Heart right ventricle (tissue), 16 donors: ENCODE measurements around the gene PREX1. TPM values are rescaled to one million over a fixed set of nuclear protein-coding genes. Genes with fewer than 3 reads are reported as not detected.

Experiments used
- ATAC-seq, 8 donors: fragments of 200-7000 bp; cut with Tn5 transposase; one replicate each; pipeline ENCODE4 v1.9.1; 2020; ENCODE audit warnings: mild to moderate bottlenecking in 8 of 8, moderate library complexity in 8 of 8, moderate number of reproducible peaks in 1 of 8
- DNase-seq, 2 donors: peaks; one replicate each; pipeline ENCODE4 v3.0.0-alpha.2; 2020
- H3K27ac ChIP-seq, 10 donors: fragments of 200-600 bp; sonication (generic) in 2 of 10; one replicate each; pipeline versions ENCODE4 v1.5.0 to v1.8.0; 2020 to 2022; ENCODE audit warnings: mild to moderate bottlenecking in 3 of 10
- H3K27me3 ChIP-seq, 7 donors: fragments of 200-600 bp; one replicate each; pipeline ENCODE4 v1.8.0; 2021 to 2022; ENCODE audit warnings: mild to moderate bottlenecking in 2 of 7
- H3K36me3 ChIP-seq, 9 donors: fragments of 200-600 bp; sonication (generic) in 1 of 9; one replicate each; pipeline versions ENCODE4 v1.5.0 to v1.8.0; 2020 to 2022; ENCODE audit warnings: mild to moderate bottlenecking in 2 of 9
- H3K4me1 ChIP-seq, 9 donors: fragments of 200-600 bp; sonication (generic) in 1 of 9; one replicate each; pipeline versions ENCODE4 v1.5.0 to v1.8.0; 2020 to 2022; ENCODE audit warnings: mild to moderate bottlenecking in 4 of 9
- H3K4me3 ChIP-seq, 10 donors: fragments of 200-600 bp; sonication (generic) in 2 of 10; one replicate each; pipeline versions ENCODE4 v1.5.0 to v1.8.0; 2020 to 2022; ENCODE audit warnings: mild to moderate bottlenecking in 7 of 10, moderate library complexity in 2 of 10
- H3K9me3 ChIP-seq, 11 donors: fragments of 200-600 bp in 10 of 11; sonication (generic) in 2 of 11; one replicate each; pipeline versions ENCODE4 v1.5.0 to v1.8.0; 2013 to 2022; ENCODE audit warnings: mild to moderate bottlenecking in 2 of 11, control low read depth in 1 of 11, moderate library complexity in 1 of 11
- CTCF ChIP-seq, 9 donors: fragments of 200-600 bp; sonication (generic) in 2 of 9; IDR thresholded peaks; one replicate each; pipeline versions ENCODE4 v1.5.0 to v1.8.0; 2021 to 2022; ENCODE audit warnings: antibody characterized with exemption in 9 of 9, mild to moderate bottlenecking in 5 of 9, moderate library complexity in 1 of 9
- WGBS, 2 donors: extraction: QIAGEN DNeasy Blood & Tissue Kit; methylation state at CpG; one replicate each; pipeline ENCODE4 v1.1.7; 2013; ENCODE audit warnings: inconsistent platforms in 1 of 2; 5-methylcytosine and 5-hydroxymethylcytosine counted together
- intact Hi-C, 10 donors: fragments of 100-400 bp; cut with DNase I; formaldehyde crosslinking; loops; one replicate each; pipeline versions ENCODE4 v1.11.1 to v1.14.2; 2022
- polyA plus RNA-seq, 2 donors: library from polyadenylated mRNA; stranded (reverse); fragments of 200-250 nt; gene quantifications; one replicate each; pipeline ENCODE4 v1.2.3, GENCODE V29; 2013
- total RNA-seq, 10 donors: library from RNA; stranded (reverse); fragmentation: NEBNext Ultra II Directional in 3 of 10; extraction: Animal tissue kit (Norgen Biotek cat#: 25700) in 3 of 10; gene quantifications; one replicate each; pipeline versions ENCODE4 v1.2.1 to v1.2.4, GENCODE V29; 2021 to 2023
- donor health status: Arrhythmogenic right ventricular cardiomyopathy.
- donor health status: ischemic (EF 13 %, LVEDD 7.1; RV severe dilation, severe dysfunction).
- donor health status: healthy with polysubstance abuse.
- donor health status: DM: no; HTN: yes; CAD: no.
- donor health status: DM: no; HTN: no; CAD: no.
- donor health status: ischemic (EF 25% LVEDD 6.9; RV normal size, moderate dysfunction).
- donor health status: ischemic (EF 25% LVEDD 5.7; RV mildly dilated, moderate dysfunction).
- donor health status: healthy.
- donor health status: DM: yes; HTN: yes; CAD: no.
- donor health status: Ischemic cardiomyopathy.
- donor health status: ischemic (EF 35%, LVEDD 5.7; RV mildly dilated, moderate dysfunction).
- donor health status: nonischemic (EF 11% LVEDD 7.7; RV severe dilation, severe dysfunction).
- donor health status: DM: yes; HTN: yes; CAD: no.
- donor health status: PGD.
- donor health status: ischemic (EF 29% LVEDD 5.4; RV normal size, mild dysfunction).
- donor health status: nonischemic (EF 23%, LVEDD 6.1; RV moderate dilation, normal function).

Gene PREX1
- total and polyA plus RNA-seq, 12 donors = 4.6 to 23.4 (median 8.8) TPM

GRCh38 chr20:48825566-48825920, 2.3 kb downstream of the PREX1 start:
- intact Hi-C loops = loop anchor here in 6 of 10 donors (5.0 to 10.0 kb wide), 9 partner anchors 63 to 171 kb away; no protein-coding TSS in a partner anchor
- H3K27ac ChIP-seq = peak overlapping the region in 5 of 10 donors; percentile 85 to 97 (median 91)
- peaks cover 0 to 63% (median 20%) of the 10 kb centered on the region in 9 donors for H3K4me1 ChIP-seq
- peak overlapping the region in 8 of 10 donors; percentile 72 to 91 (median 85) for H3K4me3 ChIP-seq
- TF ChIP-seq CTCF (IDR thresholded peaks at IDR 0.05) = no peak
- WGBS, 2 donors = 53 to 68% methylated on average over 4 of the region's 4 CpGs
- no peaks in the 10 kb centered on the region for H3K9me3 ChIP-seq
- H3K27me3 ChIP-seq = no peaks in the 10 kb centered on the region
- no peak for ATAC-seq
- H3K36me3 ChIP-seq = peaks cover 0 to 17% (median 0%) of the 10 kb centered on the region in 9 donors
- no peak for DNase-seq

- no peak for TF ChIP-seq CTCF (IDR thresholded peaks at IDR 0.05)
- no peak for ATAC-seq
- Histone ChIP-seq H3K9me3 (no peaks in the 10 kb centered on the region), H3K27me3 (no peaks in the 10 kb centered on the region), H3K4me3 (peak overlapping the region in 4 of 10 donors; percentile 86 to 91 (median 88)), H3K27ac (peak overlapping the region in 4 of 10 donors; percentile 12 to 97 (median 54)), H3K36me3 (peaks cover 0 to 17% (median 0%) of the 10 kb centered on the region in 9 donors), H3K4me1 (peaks cover 0 to 67% (median 20%) of the 10 kb centered on the region in 9 donors)
- WGBS, 2 donors = 60 to 64% methylated on average over 12 of the region's 12 CpGs
- DNase-seq = no peak
- intact Hi-C loops = loop anchor here in 6 of 10 donors (5.0 to 10.0 kb wide), 9 partner anchors 63 to 170 kb away; no protein-coding TSS in a partner anchor
Observed at GRCh38 chr20:48824830-48825565, 2.8 kb downstream of the PREX1 start.

GRCh38 chr20:48823960-48824498, 3.8 kb downstream of the PREX1 start:
- intact Hi-C loops = loop anchor here in 5 of 10 donors (5.0 to 10.0 kb wide), 4 partner anchors 69 to 169 kb away; no protein-coding TSS in a partner anchor
- Histone ChIP-seq H3K4me3 (peak overlapping the region in 1 of 10 donors; percentile 88), H3K9me3 (no peaks in the 10 kb centered on the region), H3K4me1 (peaks cover 0 to 75% (median 20%) of the 10 kb centered on the region in 9 donors), H3K27ac (peak overlapping the region in 3 of 10 donors; percentile 0 to 97 (median 12)), H3K36me3 (peaks cover 0 to 27% (median 0%) of the 10 kb centered on the region in 9 donors), H3K27me3 (no peaks in the 10 kb centered on the region)
- no peak for TF ChIP-seq CTCF (IDR thresholded peaks at IDR 0.05)
- DNase-seq = no peak
- no peak for ATAC-seq
- 71 to 80% methylated on average over 8 of the region's 8 CpGs for WGBS, 2 donors

- Histone ChIP-seq H3K27ac (peak overlapping the region in 4 of 10 donors; percentile 0 to 97 (median 11)), H3K4me1 (peaks cover 0 to 75% (median 20%) of the 10 kb centered on the region in 9 donors), H3K27me3 (no peaks in the 10 kb centered on the region), H3K9me3 (no peaks in the 10 kb centered on the region), H3K4me3 (peak overlapping the region in 2 of 10 donors; percentile 1 to 88), H3K36me3 (peaks cover 0 to 31% (median 0%) of the 10 kb centered on the region in 9 donors)
- no peak for TF ChIP-seq CTCF (IDR thresholded peaks at IDR 0.05)
- ATAC-seq = no peak
- 91 to 94% methylated on average over 7 of the region's 7 CpGs for WGBS, 2 donors
- no peak for DNase-seq
- intact Hi-C loops = loop anchor here in 5 of 10 donors (5.0 to 10.0 kb wide), 4 partner anchors 69 to 169 kb away; no protein-coding TSS in a partner anchor
Observed at GRCh38 chr20:48823476-48823875, 4.3 kb downstream of the PREX1 start.
